Breast epithelium (tissue), 3 donors: ENCODE measurements around the gene VAPA.
"Not testable (repeated sequence)": the region's sequence is repeated elsewhere in the genome, so short reads cannot be mapped to it uniquely, and the experiment has no call there.

Experiments used
- CTCF ChIP-seq, 3 donors: fragments of 450-650 bp; IDR thresholded peaks; one replicate each; pipeline ENCODE4 v1.5.1; 2016 to 2017; ENCODE audit warnings: antibody characterized with exemption in 3 of 3, mild to moderate bottlenecking in 3 of 3, moderate library complexity in 3 of 3
- POLR2AphosphoS5 ChIP-seq, 3 donors: sonication (generic); formaldehyde crosslinking; IDR thresholded peaks; one replicate each; pipeline ENCODE4 v1.6.1; 2017; ENCODE audit warnings: antibody characterized with exemption in 3 of 3

- TF ChIP-seq CTCF, POLR2AphosphoS5 (IDR thresholded peaks at IDR 0.05): not testable (repeated sequence)
Observed at GRCh38 chr18:9897787-9898291, 16.0 kb upstream of the VAPA start.
